ENCODE results near the gene IDH3G.

Gene IDH3G

DNA sequence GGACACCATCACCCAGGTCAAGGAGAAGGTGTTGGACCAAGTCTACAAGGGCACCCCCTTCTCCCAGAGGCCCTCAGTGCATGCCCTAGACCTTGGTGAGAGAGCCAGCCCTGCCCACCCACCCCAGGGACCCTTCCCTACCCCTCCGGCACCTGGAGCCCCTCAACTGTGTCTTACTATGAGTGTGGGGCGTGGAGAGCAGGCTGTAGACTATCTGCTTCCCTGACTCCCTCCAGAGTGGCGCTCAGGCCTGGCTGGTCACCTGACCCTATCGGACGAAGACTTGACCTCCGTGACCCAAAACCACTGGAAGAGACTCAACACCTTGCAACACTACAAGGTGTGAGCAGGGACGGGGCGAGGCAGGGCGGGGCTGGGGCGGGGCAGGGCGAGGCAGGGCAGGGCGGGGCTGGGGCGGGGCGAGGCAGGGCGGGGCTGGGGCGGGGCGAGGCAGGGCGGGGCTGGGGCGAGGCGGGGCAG, 18.0 kb downstream of the IDH3G start:
- ChIA-PET CTCF (no interaction called here), POLR2A (no interaction called here)
- TF ChIP-seq ZNF658 (tag by site-specific recombination; IDR thresholded peaks at IDR 0.05) (no peak), GLIS1 (tag by site-specific recombination; IDR thresholded peaks at IDR 0.05) (no peak), ZBTB11 (tag by site-specific recombination; conservative IDR thresholded peaks at IDR 0.05; ENCODE audit: low read depth) (no peak), ZNF280D (tag by site-specific recombination; IDR thresholded peaks at IDR 0.05) (no peak), CTCF (tag by site-specific recombination; IDR thresholded peaks at IDR 0.05) (no peak), ZNF514 (tag by site-specific recombination; IDR thresholded peaks at IDR 0.05) (no peak), ZBTB20 (tag by site-specific recombination; IDR thresholded peaks at IDR 0.05) (no peak), ZNF114 (tag by site-specific recombination; IDR thresholded peaks at IDR 0.05) (no peak), MZF1 (tag by site-specific recombination; IDR thresholded peaks at IDR 0.05; ENCODE audit: borderline replicate concordance) (no peak), ZNF530 (tag by site-specific recombination; IDR thresholded peaks at IDR 0.05; ENCODE audit: low read depth) (no peak), ZNF488 (tag by site-specific recombination; IDR thresholded peaks at IDR 0.05) (no peak), ZNF544 (tag by site-specific recombination; IDR thresholded peaks at IDR 0.05) (no peak), GLI2 (tag by site-specific recombination; IDR thresholded peaks at IDR 0.05; ENCODE audit: borderline replicate concordance, low read depth) (no peak), ZNF692 (tag by site-specific recombination; IDR thresholded peaks at IDR 0.05) (no peak), ZNF792 (tag by site-specific recombination; IDR thresholded peaks at IDR 0.05) (no peak), ZNF830 (tag by site-specific recombination; IDR thresholded peaks at IDR 0.05; ENCODE audit: low read depth) (no peak), YY2 (tag by site-specific recombination; IDR thresholded peaks at IDR 0.05) (no peak)
- TF ChIP-seq, protein P1, sequence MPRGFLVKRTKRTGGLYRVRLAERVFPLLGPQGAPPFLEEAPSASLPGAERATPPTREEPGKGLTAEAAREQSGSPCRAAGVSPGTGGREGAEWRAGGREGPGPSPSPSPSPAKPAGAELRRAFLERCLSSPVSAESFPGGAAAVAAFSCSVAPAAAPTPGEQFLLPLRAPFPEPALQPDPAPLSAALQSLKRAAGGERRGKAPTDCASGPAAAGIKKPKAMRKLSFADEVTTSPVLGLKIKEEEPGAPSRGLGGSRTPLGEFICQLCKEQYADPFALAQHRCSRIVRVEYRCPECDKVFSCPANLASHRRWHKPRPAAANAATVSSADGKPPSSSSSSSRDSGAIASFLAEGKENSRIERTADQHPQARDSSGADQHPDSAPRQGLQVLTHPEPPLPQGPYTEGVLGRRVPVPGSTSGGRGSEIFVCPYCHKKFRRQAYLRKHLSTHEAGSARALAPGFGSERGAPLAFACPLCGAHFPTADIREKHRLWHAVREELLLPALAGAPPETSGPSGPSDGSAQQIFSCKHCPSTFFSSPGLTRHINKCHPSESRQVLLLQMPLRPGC (tag by site-specific recombination; IDR thresholded peaks at IDR 0.05) = no peak
- TF ChIP-seq, protein P2, sequence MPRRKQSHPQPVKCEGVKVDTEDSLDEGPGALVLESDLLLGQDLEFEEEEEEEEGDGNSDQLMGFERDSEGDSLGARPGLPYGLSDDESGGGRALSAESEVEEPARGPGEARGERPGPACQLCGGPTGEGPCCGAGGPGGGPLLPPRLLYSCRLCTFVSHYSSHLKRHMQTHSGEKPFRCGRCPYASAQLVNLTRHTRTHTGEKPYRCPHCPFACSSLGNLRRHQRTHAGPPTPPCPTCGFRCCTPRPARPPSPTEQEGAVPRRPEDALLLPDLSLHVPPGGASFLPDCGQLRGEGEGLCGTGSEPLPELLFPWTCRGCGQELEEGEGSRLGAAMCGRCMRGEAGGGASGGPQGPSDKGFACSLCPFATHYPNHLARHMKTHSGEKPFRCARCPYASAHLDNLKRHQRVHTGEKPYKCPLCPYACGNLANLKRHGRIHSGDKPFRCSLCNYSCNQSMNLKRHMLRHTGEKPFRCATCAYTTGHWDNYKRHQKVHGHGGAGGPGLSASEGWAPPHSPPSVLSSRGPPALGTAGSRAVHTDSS (tag by site-specific recombination; IDR thresholded peaks at IDR 0.05) = no peak
- no peak overlapping the region for H3K4me3 ChIP-seq (ENCODE audit: low read depth, low read length)
- no peaks in the 10 kb centered on the region for H3K4me1 ChIP-seq (ENCODE audit: control insufficient read depth, insufficient read depth, low read length)
- H3K27ac ChIP-seq (ENCODE audit: extremely low read depth, low read depth, low read length) = no peak overlapping the region
- no peaks in the 10 kb centered on the region for H3K9me3 ChIP-seq (ENCODE audit: control insufficient read depth, insufficient read depth, low read depth, low read length)
- no peaks in the 10 kb centered on the region for H3K36me3 ChIP-seq (ENCODE audit: control insufficient read depth in 2 of 2, insufficient read depth in 1 of 2, low read length in 2 of 2)

Data from HEK293 (cell line).